ENCODE data around the gene STXBP1.

Gene STXBP1

GRCh38 chr9:127694890-127695720 lies 83.0 kb downstream of the STXBP1 start:
- FAIRE-seq, result no peak

- no peak for FAIRE-seq
Observed at GRCh38 chr9:127697575-127697974, 85.5 kb downstream of the STXBP1 start.

GRCh38 chr9:127698386-127698785 lies 86.3 kb downstream of the STXBP1 start:
- no peak for FAIRE-seq

GRCh38 chr9:127698985-127699670 lies 87.1 kb downstream of the STXBP1 start:
- FAIRE-seq, result peak; percentile 89

- FAIRE-seq, result no peak
Observed at GRCh38 chr9:127700140-127700539, 88.1 kb downstream of the STXBP1 start.

- no peak for FAIRE-seq
Observed at GRCh38 chr9:127700594-127701255, 88.6 kb downstream of the STXBP1 start.

DNA sequence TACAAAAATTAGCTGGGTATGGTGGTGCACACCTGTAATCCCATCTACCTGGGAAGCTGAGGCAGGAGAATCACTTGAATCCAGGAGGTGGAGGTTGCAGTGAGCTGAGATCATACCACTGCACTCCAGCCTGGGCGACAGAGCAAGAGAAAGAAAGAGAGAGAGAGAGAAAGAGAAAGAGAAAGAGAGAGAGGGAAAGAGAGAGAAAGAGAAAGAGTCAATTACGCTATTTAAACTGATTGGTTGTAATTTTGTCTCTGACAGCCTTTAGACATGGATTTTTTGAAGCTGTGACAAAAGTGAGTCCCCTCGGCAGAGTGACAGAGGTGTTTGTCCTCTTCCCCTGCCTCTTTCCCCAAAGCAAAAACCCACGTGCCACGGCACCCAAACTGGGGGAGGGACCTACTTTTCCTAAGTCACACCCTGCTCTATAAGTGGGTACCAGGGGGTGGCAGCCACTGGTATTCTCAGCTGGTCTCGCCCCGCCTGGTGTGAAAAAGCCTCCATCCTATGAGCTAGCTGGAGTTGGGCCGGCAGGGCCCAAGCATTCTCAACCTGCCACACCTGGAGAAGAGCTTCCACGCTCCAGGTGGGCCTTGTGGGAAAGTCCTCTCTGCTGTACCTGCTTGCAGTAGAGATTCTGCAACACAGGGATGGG lies 91.3 kb downstream of the STXBP1 start:
- no peak for FAIRE-seq

DNA sequence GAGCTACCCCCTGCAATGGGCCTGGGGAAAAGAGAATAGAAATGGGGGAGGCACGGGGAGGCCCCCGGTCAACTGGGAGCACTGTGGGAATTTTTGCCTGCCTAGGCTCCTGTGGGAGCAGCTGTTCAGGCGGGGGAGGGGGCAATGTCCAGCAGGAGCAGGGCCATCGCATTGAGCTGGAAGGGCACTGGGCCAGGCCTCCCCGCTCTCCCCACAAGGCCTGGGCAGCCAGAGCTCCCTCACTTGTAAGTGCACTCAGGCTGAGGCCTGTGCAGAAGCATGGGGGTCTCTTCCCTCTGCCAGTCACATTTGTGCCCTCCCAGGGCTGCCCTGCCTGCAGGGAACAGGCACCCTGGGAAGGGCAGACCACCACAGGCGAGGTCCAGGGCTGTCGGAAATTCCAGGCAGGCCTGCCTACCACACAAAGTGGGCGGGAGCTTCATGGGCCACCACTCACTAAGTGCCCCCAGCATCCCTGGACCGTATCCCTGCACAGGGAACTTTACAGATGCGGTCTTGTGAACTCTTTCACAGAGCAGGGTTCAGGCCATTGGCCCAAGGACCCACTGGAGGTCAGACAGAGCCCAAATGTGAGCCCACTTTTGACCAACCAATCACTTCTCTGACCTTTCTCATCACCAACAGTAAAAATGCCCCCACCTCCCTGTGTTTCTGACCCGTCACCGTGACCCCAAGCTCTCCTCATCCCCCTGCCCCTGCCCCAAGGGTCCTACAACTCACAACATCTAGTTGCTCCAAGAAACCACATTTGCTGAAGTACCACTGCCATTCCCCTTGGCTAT lies 93.7 kb downstream of the STXBP1 start:
- no peak for FAIRE-seq

DNA sequence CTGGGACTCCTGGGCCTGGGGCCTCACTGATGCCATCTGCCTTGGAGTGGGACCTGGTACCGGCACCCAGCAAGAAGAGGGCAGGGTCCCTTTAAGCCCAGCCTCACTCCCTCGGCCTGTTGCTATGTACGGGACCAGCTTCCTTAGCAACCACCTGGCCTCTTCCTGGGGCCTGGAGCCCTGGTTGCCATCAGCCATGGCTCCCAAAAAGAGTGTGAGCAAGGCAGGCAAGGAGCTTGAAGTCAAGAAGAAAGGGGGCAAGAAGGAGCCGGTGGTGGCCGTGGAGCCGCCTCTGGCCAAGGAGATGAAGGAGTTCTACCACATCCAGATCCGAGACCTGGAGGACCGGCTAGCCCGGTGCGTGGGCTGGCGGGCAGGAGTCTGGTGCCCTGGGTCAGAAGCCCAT lies 94.8 kb downstream of the STXBP1 start, which contains the start of gene CFAP157:
Gene CFAP157, plus strand, starts transcription at position 153 of the 406 bp plus-strand sequence. Its CDS starts 44 bp downstream, at position 197.
- no peak for FAIRE-seq

- no peak for FAIRE-seq
Observed at GRCh38 chr9:127707766-127708165, 95.7 kb downstream of the STXBP1 start.

DNA sequence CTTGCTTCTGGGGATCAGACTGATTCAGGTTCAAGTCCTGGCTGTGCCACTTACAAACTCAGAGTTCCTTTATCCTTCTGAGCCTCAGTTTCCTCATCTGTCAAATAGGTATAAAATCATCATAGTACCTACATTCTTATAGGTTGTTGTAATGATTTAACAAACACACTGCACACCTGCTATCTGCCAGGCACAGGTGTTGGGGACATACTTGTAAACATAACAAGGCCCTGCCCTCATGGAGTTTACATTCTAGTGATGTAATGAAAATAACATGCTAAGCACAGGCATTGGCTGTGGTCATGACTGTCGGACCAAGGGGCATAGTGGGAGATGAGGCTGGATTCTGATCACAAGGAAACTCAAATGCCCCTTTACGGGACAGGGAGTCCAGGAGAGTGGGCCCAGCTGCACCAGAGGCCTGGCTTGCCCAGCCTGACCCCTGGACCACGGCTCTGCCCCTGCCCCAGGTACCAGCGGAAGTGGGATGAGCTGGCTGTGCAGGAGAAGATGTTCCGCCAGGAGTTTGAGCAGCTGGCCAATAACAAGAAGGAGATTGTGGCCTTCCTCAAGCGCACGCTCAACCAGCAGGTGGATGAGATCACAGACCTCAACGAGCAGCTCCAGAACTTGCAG lies 97.0 kb downstream of the STXBP1 start:
- FAIRE-seq, result no peak

- no peak for FAIRE-seq
Observed at GRCh38 chr9:127710204-127710783, 98.2 kb downstream of the STXBP1 start.

DNA sequence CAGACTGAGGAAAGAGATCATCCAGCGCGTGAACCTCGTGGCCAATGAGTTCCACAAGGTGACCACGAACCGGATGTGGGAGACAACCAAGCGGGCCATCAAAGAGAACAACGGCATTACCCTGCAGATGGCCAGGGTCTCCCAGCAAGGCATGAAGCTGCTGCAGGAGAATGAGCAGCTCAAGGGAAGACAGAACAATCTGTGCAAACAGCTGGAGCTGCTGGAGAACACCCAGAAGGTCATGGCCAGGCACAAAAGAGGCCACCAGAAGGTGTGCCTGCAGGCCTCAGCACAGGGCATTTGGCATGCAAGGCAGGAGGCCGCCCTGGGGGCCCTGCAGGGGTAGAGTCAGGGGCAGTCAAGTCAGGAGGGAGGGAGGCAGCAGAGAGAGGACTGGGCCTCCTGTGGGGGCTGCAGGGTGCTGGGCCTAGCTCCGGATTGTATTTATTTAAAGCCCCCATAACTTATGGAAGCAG lies 99.2 kb downstream of the STXBP1 start:
- FAIRE-seq, result no peak

- FAIRE-seq, result no peak
Observed at GRCh38 chr9:127711831-127712274, 99.8 kb downstream of the STXBP1 start.

DNA sequence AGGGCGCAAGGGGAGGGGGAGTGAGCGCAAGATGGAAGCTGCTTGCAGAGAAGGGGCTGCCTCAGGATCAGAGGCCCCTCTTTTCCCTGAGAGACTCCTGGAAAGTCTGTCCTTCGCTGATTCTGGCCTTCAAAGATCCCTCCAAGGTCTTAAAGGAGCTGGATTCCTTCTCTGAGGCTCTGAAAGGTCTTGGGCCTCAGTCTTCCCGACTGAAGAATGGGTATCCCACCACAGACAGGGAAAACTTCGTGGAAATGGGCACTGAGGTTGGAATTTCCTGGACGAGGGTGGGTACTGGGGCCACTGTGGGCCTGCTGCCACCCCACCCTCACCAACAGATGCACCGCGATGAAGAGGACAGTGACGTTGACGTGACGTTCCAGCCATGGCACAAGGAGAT lies 100.3 kb downstream of the STXBP1 start:
- no peak for FAIRE-seq

DNA sequence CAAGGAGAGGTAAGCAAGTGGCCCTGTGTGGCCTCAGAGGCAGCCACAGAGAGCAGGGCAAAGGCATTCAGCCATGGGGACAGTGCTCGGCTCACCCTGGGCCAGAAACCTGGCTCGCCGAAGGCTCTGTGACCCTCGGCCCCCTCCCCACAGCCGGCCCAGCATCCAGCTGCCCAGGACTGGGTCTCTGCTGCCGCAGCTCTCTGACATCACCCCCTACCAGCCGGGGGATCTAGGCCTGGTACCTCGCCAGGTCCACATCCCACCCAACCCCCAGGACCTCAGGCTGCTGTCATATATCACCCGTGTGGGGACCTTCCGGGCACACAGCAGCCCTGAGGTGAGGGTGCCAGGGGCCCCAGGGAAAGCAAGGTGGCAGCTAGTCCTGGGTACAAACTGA lies 100.8 kb downstream of the STXBP1 start:
- no peak for FAIRE-seq

GRCh38 chr9:127714020-127714750 lies 102.1 kb downstream of the STXBP1 start:
- FAIRE-seq, result no peak

DNA sequence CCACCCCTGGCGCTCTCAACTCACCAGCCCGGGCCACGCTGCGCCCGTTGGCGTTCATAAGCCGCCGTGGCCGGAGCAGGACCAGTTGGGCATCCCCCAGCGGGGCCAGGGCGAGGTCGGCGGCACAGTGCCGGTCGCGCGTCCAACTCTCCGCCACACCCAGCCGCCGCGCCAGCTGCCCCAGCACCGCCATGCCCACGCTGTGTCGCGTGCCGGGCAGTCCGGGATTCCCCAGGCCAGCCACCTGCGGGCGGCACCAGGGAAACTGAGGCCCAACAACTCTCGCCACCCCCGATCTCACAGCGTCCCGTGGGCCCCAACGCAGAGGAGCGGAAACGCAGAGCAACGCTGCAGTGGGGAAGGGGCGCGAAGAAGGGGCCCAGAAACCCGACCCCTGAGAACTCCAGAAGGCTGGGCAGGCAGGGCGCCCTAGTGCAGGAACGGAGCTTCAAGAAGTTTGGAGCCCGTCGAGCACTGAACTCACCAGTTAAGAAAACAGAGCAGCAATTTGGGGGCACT lies 102.9 kb downstream of the STXBP1 start:
- FAIRE-seq, result no peak

GRCh38 chr9:127715470-127716337 lies 103.6 kb downstream of the STXBP1 start, which contains the start of the genes PTRH1 and TTC16:
Gene PTRH1, minus strand, starts transcription at chr9:127715663. Its CDS starts 24 bp downstream, at chr9:127715639.
Gene TTC16, plus strand, starts transcription at chr9:127716079. Its CDS starts 67 bp downstream, at chr9:127716146.
- peak; percentile 95 for FAIRE-seq

Measured in endometrium (tissue), 2 donors.